Osteoblast (primary cell): ENCODE data around the gene PPP6R3. TPM values are rescaled to one million over a fixed set of nuclear protein-coding genes. Genes with fewer than 3 reads are reported as not detected.

ENCODE experiments used
- DNase-seq: peaks from one replicate; pipeline ENCODE4 v3.0.0; 2011; ENCODE audit warnings: low spot score, mixed read lengths; ENCODE audit not compliant: insufficient read length; ENCODE audit errors: missing footprints
- H2AFZ ChIP-seq: 2 replicates; pipeline ENCODE4 v1.6.0; 2011; ENCODE audit warnings: mild to moderate bottlenecking, low read length
- H3K27ac ChIP-seq: 2 replicates; pipeline ENCODE4 v1.5.1; 2011; ENCODE audit warnings: mild to moderate bottlenecking, low read depth, low read length, moderate library complexity
- H3K27me3 ChIP-seq: 2 replicates; pipeline ENCODE4 v1.6.0; 2012; ENCODE audit warnings: mild to moderate bottlenecking, control low read depth, inconsistent platforms, low read length, moderate library complexity; ENCODE audit not compliant: insufficient read depth
- H3K36me3 ChIP-seq: 2 replicates; pipeline ENCODE4 v1.5.1; 2011; ENCODE audit warnings: mild to moderate bottlenecking, low read length, control low read depth, moderate library complexity; ENCODE audit not compliant: insufficient read depth
- H3K4me1 ChIP-seq: 2 replicates; pipeline ENCODE4 v1.5.1; 2011; ENCODE audit warnings: mild to moderate bottlenecking, low read length, control low read depth, moderate library complexity; ENCODE audit not compliant: insufficient read depth
- H3K4me2 ChIP-seq: 2 replicates; pipeline ENCODE4 v1.6.0; 2011; ENCODE audit warnings: mild to moderate bottlenecking, low read length; ENCODE audit not compliant: insufficient read depth
- H3K4me3 ChIP-seq: fragments of 200-600 bp; sonication (generic); 3 replicates; pipeline ENCODE4 v1.5.1; 2012; ENCODE audit warnings: mild to moderate bottlenecking, low read length, inconsistent platforms; ENCODE audit not compliant: insufficient read depth
- H3K79me2 ChIP-seq: 2 replicates; pipeline ENCODE4 v1.6.0; 2012; ENCODE audit warnings: mild to moderate bottlenecking, low read length, control low read depth, inconsistent platforms; ENCODE audit not compliant: insufficient read depth
- H3K9me3 ChIP-seq: 2 replicates; pipeline ENCODE4 v1.5.1; 2011; ENCODE audit warnings: low read depth, low read length, control low read depth
- H4K20me1 ChIP-seq: 2 replicates; pipeline ENCODE4 v1.6.0; 2012; ENCODE audit warnings: mild to moderate bottlenecking, low read length, control low read depth; ENCODE audit not compliant: insufficient read depth
- CTCF ChIP-seq: IDR thresholded peaks from 2 replicates; pipeline ENCODE4 v1.5.1; 2011; ENCODE audit warnings: mild to moderate bottlenecking, low read depth, low read length, moderate library complexity; ENCODE audit errors: extremely low read depth
- total RNA-seq: library from RNA; depleted of rRNA; stranded (reverse); fragments of >200 nt; gene quantifications from 2 replicates; pipeline ENCODE4 v1.2.3, GENCODE V29; 2012

The PPP6R3 gene
- total RNA-seq, 1 donor = 131 TPM

- H4K20me1 ChIP-seq = peaks cover 5% of the 10 kb centered on the region
- H3K4me3 ChIP-seq = no peak overlapping the region
- peaks cover 13% of the 10 kb centered on the region for H3K4me1 ChIP-seq
- no peak overlapping the region for H3K4me2 ChIP-seq
- TF ChIP-seq CTCF = no peak
- no peak overlapping the region for H3K27ac ChIP-seq
- H3K27me3 ChIP-seq = peaks cover 76% of the 10 kb centered on the region
- H3K36me3 ChIP-seq = no peaks in the 10 kb centered on the region
- H3K79me2 ChIP-seq = no peaks in the 10 kb centered on the region
- H3K9me3 ChIP-seq = no peaks in the 10 kb centered on the region
- H2AFZ ChIP-seq = no peak overlapping the region
- no peak for DNase-seq
Observed at GRCh38 chr11:68660066-68660810, 199.7 kb downstream of the PPP6R3 start.

GRCh38 chr11:68661014-68661413, 200.5 kb downstream of the PPP6R3 start:
- H3K27me3 ChIP-seq = peaks cover 69% of the 10 kb centered on the region
- H3K4me3 ChIP-seq = no peak overlapping the region
- H2AFZ ChIP-seq = no peak overlapping the region
- TF ChIP-seq CTCF = no peak
- H3K4me2 ChIP-seq = no peak overlapping the region
- peak; percentile 48 for DNase-seq
- H3K4me1 ChIP-seq = peaks cover 13% of the 10 kb centered on the region
- H3K79me2 ChIP-seq = no peaks in the 10 kb centered on the region
- no peak overlapping the region for H3K27ac ChIP-seq
- H4K20me1 ChIP-seq = peaks cover 7% of the 10 kb centered on the region
- no peaks in the 10 kb centered on the region for H3K36me3 ChIP-seq
- no peaks in the 10 kb centered on the region for H3K9me3 ChIP-seq

- H3K27me3 ChIP-seq = peaks cover 64% of the 10 kb centered on the region
- peak; percentile 67 for DNase-seq
- no peak overlapping the region for H3K27ac ChIP-seq
- no peaks in the 10 kb centered on the region for H3K9me3 ChIP-seq
- no peak for TF ChIP-seq CTCF
- no peaks in the 10 kb centered on the region for H3K36me3 ChIP-seq
- H2AFZ ChIP-seq = no peak overlapping the region
- peaks cover 13% of the 10 kb centered on the region for H3K4me1 ChIP-seq
- no peaks in the 10 kb centered on the region for H3K79me2 ChIP-seq
- peaks cover 7% of the 10 kb centered on the region for H4K20me1 ChIP-seq
- H3K4me3 ChIP-seq = no peak overlapping the region
- H3K4me2 ChIP-seq = no peak overlapping the region
Observed at GRCh38 chr11:68661697-68662603, 201.4 kb downstream of the PPP6R3 start.

GRCh38 chr11:68663482-68664010, 203.0 kb downstream of the PPP6R3 start:
- no peaks in the 10 kb centered on the region for H3K79me2 ChIP-seq
- H3K9me3 ChIP-seq = no peaks in the 10 kb centered on the region
- H3K4me1 ChIP-seq = peaks cover 12% of the 10 kb centered on the region
- H3K4me2 ChIP-seq = no peak overlapping the region
- H4K20me1 ChIP-seq = peaks cover 7% of the 10 kb centered on the region
- no peaks in the 10 kb centered on the region for H3K36me3 ChIP-seq
- H3K27me3 ChIP-seq = peaks cover 51% of the 10 kb centered on the region
- H3K4me3 ChIP-seq = no peak overlapping the region
- TF ChIP-seq CTCF = no peak
- DNase-seq = no peak
- no peak overlapping the region for H2AFZ ChIP-seq
- no peak overlapping the region for H3K27ac ChIP-seq
